ENCODE measurements around the gene TENT5C. TPM values are rescaled to one million over a fixed set of nuclear protein-coding genes. Genes with fewer than 3 reads are reported as not detected.

The TENT5C gene
- total and polyA plus RNA-seq, 3 experiments from 2014 or later = 3.7 to 12.6 (median 4.1) TPM

DNA sequence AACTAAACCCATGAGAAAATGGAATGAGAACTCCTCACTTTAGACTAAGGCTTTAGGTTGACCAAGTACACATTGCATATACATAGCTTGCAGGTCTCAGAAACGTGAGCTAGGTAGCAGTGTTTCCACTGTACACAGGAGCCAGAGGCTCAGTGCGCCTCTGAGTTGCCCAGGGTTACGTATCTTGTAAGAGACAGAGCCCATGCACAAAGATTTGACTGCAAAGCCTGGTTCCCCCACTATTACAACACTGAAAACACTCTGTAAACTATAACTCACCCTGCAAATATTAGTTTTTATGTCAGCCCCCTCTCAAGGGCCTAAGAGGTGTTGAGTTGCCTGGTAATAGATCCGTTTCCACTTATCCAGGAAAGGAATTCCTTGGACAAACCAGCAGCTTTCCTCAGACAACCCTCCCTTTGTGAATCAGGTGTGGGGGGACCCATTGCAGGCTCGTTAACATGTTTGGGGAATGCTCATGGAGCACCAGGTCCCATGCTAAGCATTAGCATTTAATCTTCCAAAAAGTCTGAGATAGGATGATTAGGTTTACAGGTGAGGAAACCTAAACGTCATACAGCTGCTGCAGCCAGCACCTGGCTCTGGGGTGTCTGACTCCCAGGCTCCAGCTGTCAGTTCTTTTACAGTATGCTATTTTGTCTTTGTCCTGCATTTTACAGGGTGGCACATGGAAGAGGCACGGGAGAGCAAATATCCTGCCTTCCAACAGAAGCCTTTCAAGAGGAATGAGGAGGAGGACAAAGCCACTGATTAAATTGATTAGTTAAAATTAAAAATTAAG is 25.7 kb downstream of the TENT5C start:
- no peak overlapping the region for H3K4me3 ChIP-seq (ENCODE audit: low read length)
- no peak overlapping the region for H3K27ac ChIP-seq (ENCODE audit: low read depth, low read length)
- POLR2A ChIA-PET = no interaction called here
- Mint-ChIP-seq H3K4me1 (peaks cover 31 to 53% (median 51%) of the 10 kb centered on the region in 3 donors), H3K9me3 (no peaks in the 10 kb centered on the region), H3K36me3 (peaks cover 9 to 22% (median 17%) of the 10 kb centered on the region in 3 donors), H3K27me3 (no peaks in the 10 kb centered on the region), H3K27ac (peak overlapping the region in 1 of 8 donors; percentile 15), H3K4me3 (no peak overlapping the region)
- no peaks in the 10 kb centered on the region for H3K27me3 ChIP-seq (ENCODE audit: insufficient read depth, low read length, poor library complexity, severe bottlenecking)
- no peaks in the 10 kb centered on the region for H3K36me3 ChIP-seq (ENCODE audit: insufficient read depth, low read length)
- peaks cover 10% of the 10 kb centered on the region for H3K4me1 ChIP-seq (ENCODE audit: insufficient read depth, low read length)
- CTCF ChIA-PET = interaction anchor here (1.1 to 2.3 kb wide), 4 partner anchors 10 to 44 kb away, joined by 3 to 9 read pairs (median 3); no protein-coding TSS in a partner anchor
- H3K9me3 ChIP-seq (ENCODE audit: low read length) = no peaks in the 10 kb centered on the region
- no peak for DNase-seq

DNA sequence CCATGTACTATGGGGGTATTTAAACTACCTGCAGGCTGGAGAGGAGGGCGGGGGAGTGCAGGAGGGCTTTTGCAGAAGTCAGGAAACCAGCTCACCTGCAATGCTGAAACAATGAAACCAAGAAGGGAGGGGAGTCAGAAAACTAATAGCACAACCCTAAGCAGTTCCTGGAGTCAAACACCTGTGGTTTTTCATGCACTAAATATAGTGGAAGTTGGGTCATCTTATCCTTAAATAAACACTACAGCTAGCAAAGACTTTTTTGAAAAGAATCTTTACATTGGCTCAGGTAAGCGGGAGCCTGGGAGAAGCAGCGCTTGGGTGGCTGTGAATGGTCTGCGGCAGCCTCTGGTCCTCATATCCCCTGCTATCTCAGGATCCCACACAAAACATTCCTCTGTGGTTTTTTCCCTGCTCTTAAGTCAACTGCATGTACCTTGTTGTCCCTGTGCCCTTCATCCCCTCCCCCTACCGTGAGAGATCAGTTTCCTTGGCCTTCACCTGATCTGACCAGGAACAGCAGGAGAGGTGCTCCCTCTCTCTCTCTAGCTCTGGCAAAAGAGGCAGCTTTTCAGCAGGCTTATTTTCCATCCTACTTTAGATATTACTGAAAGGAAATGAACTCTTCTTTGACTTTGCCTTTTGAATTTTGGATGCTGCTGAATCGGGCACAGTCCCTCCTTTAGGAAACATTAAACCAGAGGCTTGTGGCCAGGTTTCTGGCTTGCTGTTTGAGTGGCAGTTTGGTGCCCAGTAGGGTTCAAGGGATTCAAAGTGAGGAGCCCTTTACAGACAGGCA is 26.6 kb downstream of the TENT5C start:
- H3K27ac Mint-ChIP-seq = peak overlapping the region in 3 of 8 donors; percentile 7 to 71 (median 29)
- Histone ChIP-seq H3K4me3 (ENCODE audit: low read length) (no peak overlapping the region), H3K27me3 (ENCODE audit: insufficient read depth, low read length, poor library complexity, severe bottlenecking) (no peaks in the 10 kb centered on the region), H3K36me3 (ENCODE audit: insufficient read depth, low read length) (no peaks in the 10 kb centered on the region), H3K4me1 (ENCODE audit: insufficient read depth, low read length) (peaks cover 12% of the 10 kb centered on the region), H3K27ac (ENCODE audit: low read depth, low read length) (no peak overlapping the region), H3K9me3 (ENCODE audit: low read length) (no peaks in the 10 kb centered on the region)
- H3K36me3 Mint-ChIP-seq = peaks cover 9 to 15% (median 12%) of the 10 kb centered on the region in 3 donors
- no peaks in the 10 kb centered on the region for H3K9me3 Mint-ChIP-seq
- H3K4me3 Mint-ChIP-seq = peak overlapping the region in 1 of 7 donors; percentile 33
- POLR2A ChIA-PET = no interaction called here
- DNase-seq = no peak
- H3K27me3 Mint-ChIP-seq = no peaks in the 10 kb centered on the region
- CTCF ChIA-PET = interaction anchor here (1.1 to 1.2 kb wide), 2 partner anchors 42 to 43 kb away, joined by 3 read pairs; no protein-coding TSS in a partner anchor
- peaks cover 31 to 54% (median 51%) of the 10 kb centered on the region in 3 donors for H3K4me1 Mint-ChIP-seq

DNA sequence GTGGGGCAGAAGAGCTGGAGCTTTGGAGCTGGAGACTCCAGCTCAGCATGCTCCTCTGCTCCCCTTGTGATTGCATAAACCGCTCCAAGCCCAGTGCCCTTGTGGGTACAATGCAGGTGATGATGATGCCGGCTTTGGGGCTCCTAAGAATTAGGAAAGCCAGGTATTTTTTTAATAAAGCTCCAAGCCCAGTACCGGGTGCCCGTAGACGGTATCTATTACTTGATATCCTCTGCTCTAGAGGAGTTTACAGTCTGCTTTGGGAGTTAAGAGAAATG is 27.2 kb downstream of the TENT5C start:
- H3K27ac Mint-ChIP-seq = no peak overlapping the region
- H3K36me3 Mint-ChIP-seq = peaks cover 9 to 11% (median 11%) of the 10 kb centered on the region in 3 donors
- no peaks in the 10 kb centered on the region for H3K27me3 Mint-ChIP-seq
- no peaks in the 10 kb centered on the region for H3K9me3 Mint-ChIP-seq
- Histone ChIP-seq H3K36me3 (ENCODE audit: insufficient read depth, low read length) (no peaks in the 10 kb centered on the region), H3K4me1 (ENCODE audit: insufficient read depth, low read length) (peaks cover 10% of the 10 kb centered on the region), H3K27me3 (ENCODE audit: insufficient read depth, low read length, poor library complexity, severe bottlenecking) (no peaks in the 10 kb centered on the region), H3K9me3 (ENCODE audit: low read length) (no peaks in the 10 kb centered on the region), H3K4me3 (ENCODE audit: low read length) (no peak overlapping the region), H3K27ac (ENCODE audit: low read depth, low read length) (no peak overlapping the region)
- ChIA-PET POLR2A (no interaction called here), CTCF (interaction anchor here (1.1 kb wide), 1 partner anchor 41 kb away, joined by 3 read pairs; no protein-coding TSS in a partner anchor)
- no peak overlapping the region for H3K4me3 Mint-ChIP-seq
- DNase-seq = no peak
- H3K4me1 Mint-ChIP-seq = peaks cover 29 to 52% (median 48%) of the 10 kb centered on the region in 3 donors

DNA sequence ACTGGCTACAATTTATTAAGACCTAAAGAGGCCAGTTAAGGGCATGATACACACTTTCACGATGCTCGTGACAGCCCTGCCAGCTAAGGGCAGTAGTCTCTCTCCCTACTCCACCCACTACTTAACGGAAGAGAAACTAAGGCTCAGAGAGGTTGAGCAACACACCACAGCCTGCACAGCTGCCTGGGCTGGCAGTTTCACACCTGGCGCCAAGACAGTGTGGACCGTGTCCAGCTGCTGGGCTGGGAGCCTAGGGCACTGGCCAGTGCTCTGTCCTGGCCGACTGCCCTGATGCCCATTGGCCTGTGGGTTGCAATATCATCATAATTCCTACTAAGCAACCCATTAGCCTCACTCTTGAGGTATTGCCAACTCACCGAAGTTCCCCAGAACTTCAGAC is 27.6 kb downstream of the TENT5C start:
- POLR2A ChIA-PET = no interaction called here
- Histone ChIP-seq H3K27me3 (ENCODE audit: insufficient read depth, low read length, poor library complexity, severe bottlenecking) (no peaks in the 10 kb centered on the region), H3K36me3 (ENCODE audit: insufficient read depth, low read length) (no peaks in the 10 kb centered on the region), H3K9me3 (ENCODE audit: low read length) (no peaks in the 10 kb centered on the region), H3K4me3 (ENCODE audit: low read length) (no peak overlapping the region), H3K4me1 (ENCODE audit: insufficient read depth, low read length) (peaks cover 10% of the 10 kb centered on the region), H3K27ac (ENCODE audit: low read depth, low read length) (no peak overlapping the region)
- no peak for DNase-seq
- Mint-ChIP-seq H3K4me3 (no peak overlapping the region), H3K4me1 (peaks cover 29 to 48% (median 48%) of the 10 kb centered on the region in 3 donors), H3K27me3 (no peaks in the 10 kb centered on the region), H3K36me3 (peaks cover 9 to 11% (median 11%) of the 10 kb centered on the region in 3 donors), H3K27ac (no peak overlapping the region), H3K9me3 (no peaks in the 10 kb centered on the region)
- CTCF ChIA-PET = no interaction called here

DNA sequence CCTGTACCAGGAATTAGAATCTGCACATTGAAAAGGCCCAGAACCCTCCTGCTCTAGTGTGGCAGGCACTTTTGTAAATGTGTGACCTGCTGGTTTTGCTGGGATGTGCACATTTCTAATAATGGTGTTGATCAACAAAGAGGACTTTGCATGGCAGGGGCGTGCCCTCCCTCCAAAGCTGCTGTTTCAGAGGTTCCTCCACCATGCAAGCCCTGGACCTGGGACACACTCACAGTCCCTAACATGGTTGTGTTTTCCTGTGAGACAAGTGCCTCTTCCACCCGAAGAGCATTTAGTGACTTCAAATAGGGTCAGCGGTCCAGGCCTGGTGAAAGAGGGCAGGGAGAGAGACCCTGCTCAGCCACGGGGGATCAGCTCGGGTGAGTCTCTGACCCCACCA is 28.1 kb downstream of the TENT5C start:
- no peaks in the 10 kb centered on the region for H3K36me3 ChIP-seq (ENCODE audit: insufficient read depth, low read length)
- no peak overlapping the region for H3K4me3 Mint-ChIP-seq
- CTCF ChIA-PET = no interaction called here
- H3K27ac ChIP-seq (ENCODE audit: low read depth, low read length) = no peak overlapping the region
- no peaks in the 10 kb centered on the region for H3K27me3 ChIP-seq (ENCODE audit: insufficient read depth, low read length, poor library complexity, severe bottlenecking)
- H3K9me3 ChIP-seq (ENCODE audit: low read length) = no peaks in the 10 kb centered on the region
- peaks cover 5 to 8% (median 6%) of the 10 kb centered on the region in 3 donors for H3K36me3 Mint-ChIP-seq
- H3K4me3 ChIP-seq (ENCODE audit: low read length) = no peak overlapping the region
- POLR2A ChIA-PET = interaction anchor here (0.6 kb wide), 1 partner anchor 30 kb away, joined by 4 read pairs; no protein-coding TSS in a partner anchor
- H3K9me3 Mint-ChIP-seq = no peaks in the 10 kb centered on the region
- H3K4me1 Mint-ChIP-seq = peaks cover 26 to 45% (median 44%) of the 10 kb centered on the region in 3 donors
- no peak for DNase-seq
- peaks cover 10% of the 10 kb centered on the region for H3K4me1 ChIP-seq (ENCODE audit: insufficient read depth, low read length)
- H3K27me3 Mint-ChIP-seq = no peaks in the 10 kb centered on the region
- peak overlapping the region in 1 of 8 donors; percentile 5 for H3K27ac Mint-ChIP-seq

DNA sequence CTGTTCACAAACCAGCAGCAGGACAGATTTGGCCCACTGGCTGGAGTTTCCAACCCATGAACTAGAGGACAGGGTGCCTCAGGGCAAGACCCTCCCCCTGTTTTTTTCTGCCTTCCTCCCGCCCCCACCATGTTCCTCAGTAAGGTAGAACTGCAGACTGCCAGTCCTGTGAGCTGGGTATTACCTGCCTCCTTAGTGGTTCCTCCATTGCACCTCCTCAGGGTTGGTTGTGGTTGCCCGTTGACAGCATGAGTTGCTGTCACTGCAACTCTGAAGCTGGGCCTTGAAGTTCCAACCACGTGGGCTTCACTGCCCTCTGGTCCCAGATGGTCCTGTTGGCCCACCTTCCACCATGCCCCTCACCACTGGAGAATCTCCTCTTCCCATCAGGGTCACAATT is 28.8 kb downstream of the TENT5C start:
- CTCF ChIA-PET = no interaction called here
- Mint-ChIP-seq H3K36me3 (peaks cover 0 to 2% (median 1%) of the 10 kb centered on the region in 3 donors), H3K4me1 (peaks cover 22 to 38% (median 37%) of the 10 kb centered on the region in 3 donors), H3K9me3 (no peaks in the 10 kb centered on the region), H3K4me3 (no peak overlapping the region), H3K27ac (peak overlapping the region in 3 of 8 donors; percentile 11 to 38 (median 31)), H3K27me3 (no peaks in the 10 kb centered on the region)
- Histone ChIP-seq H3K4me3 (ENCODE audit: low read length) (no peak overlapping the region), H3K36me3 (ENCODE audit: insufficient read depth, low read length) (no peaks in the 10 kb centered on the region), H3K27me3 (ENCODE audit: insufficient read depth, low read length, poor library complexity, severe bottlenecking) (no peaks in the 10 kb centered on the region), H3K9me3 (ENCODE audit: low read length) (no peaks in the 10 kb centered on the region), H3K4me1 (ENCODE audit: insufficient read depth, low read length) (peaks cover 10% of the 10 kb centered on the region), H3K27ac (ENCODE audit: low read depth, low read length) (no peak overlapping the region)
- no peak for DNase-seq
- POLR2A ChIA-PET = interaction anchor here (0.6 kb wide), 1 partner anchor 30 kb away, joined by 4 read pairs; no protein-coding TSS in a partner anchor

DNA sequence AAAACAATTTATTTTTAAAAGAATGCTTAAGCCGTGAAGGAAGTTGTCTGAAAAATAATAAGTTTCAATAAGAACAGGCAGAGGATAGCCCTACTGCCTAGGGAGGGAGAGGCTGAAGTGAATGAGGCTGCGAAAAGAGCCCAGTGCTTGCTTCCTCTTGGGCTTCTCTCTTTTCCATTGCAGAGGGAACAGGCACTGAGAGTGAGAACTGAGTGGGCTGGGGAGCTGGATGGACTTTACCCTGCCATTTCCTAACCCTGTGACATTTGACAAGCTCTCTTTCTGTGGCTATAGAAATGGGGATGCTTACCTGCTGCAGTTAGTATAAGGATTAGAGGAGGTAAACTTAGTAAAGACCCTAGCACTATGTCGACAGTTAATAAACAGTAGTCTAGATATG is 30.0 kb downstream of the TENT5C start:
- H3K9me3 ChIP-seq (ENCODE audit: low read length) = no peaks in the 10 kb centered on the region
- no peaks in the 10 kb centered on the region for H3K27me3 Mint-ChIP-seq
- peaks cover 22 to 33% (median 33%) of the 10 kb centered on the region in 3 donors for H3K4me1 Mint-ChIP-seq
- H3K36me3 Mint-ChIP-seq = no peaks in the 10 kb centered on the region
- no peak for DNase-seq
- no peak overlapping the region for H3K27ac ChIP-seq (ENCODE audit: low read depth, low read length)
- ChIA-PET POLR2A (no interaction called here), CTCF (interaction anchor here (1.2 kb wide), 1 partner anchor 9 kb away, joined by 3 read pairs; no protein-coding TSS in a partner anchor)
- H3K4me3 Mint-ChIP-seq = no peak overlapping the region
- peaks cover 10% of the 10 kb centered on the region for H3K4me1 ChIP-seq (ENCODE audit: insufficient read depth, low read length)
- no peaks in the 10 kb centered on the region for H3K27me3 ChIP-seq (ENCODE audit: insufficient read depth, low read length, poor library complexity, severe bottlenecking)
- H3K9me3 Mint-ChIP-seq = no peaks in the 10 kb centered on the region
- no peaks in the 10 kb centered on the region for H3K36me3 ChIP-seq (ENCODE audit: insufficient read depth, low read length)
- no peak overlapping the region for H3K4me3 ChIP-seq (ENCODE audit: low read length)
- peak overlapping the region in 2 of 8 donors; percentile 32 to 84 for H3K27ac Mint-ChIP-seq

All from CD8-positive, alpha-beta memory T cell (primary cell).